GM10248 (cell line): Measurements from ENCODE around the gene COL11A2.

Experiments
- CTCF ChIA-PET: fragments of 300-600 bp; sonication (Branson Sonifier 250); formaldehyde crosslinking; extraction: SDS; loops from one replicate; lab custom pipeline; 2021; ENCODE audit warnings: antibody characterized with exemption; lab: Yijun Ruan, JAX
- POLR2A ChIA-PET: fragments of 350-650 bp; sonication (Branson Sonifier 250); formaldehyde crosslinking; extraction: SDS; loops from one replicate; lab custom pipeline; 2020; ENCODE audit warnings: antibody characterized with exemption; lab: Yijun Ruan, JAX
- DNase-seq: peaks from one replicate; pipeline ENCODE4 v3.0.0; 2012; ENCODE audit errors: extremely low spot score
- CTCF ChIP-seq: IDR thresholded peaks from 2 replicates; pipeline ENCODE4 v1.5.1; 2012; ENCODE audit warnings: mild to moderate bottlenecking, low read depth; ENCODE audit errors: extremely low read depth, missing control alignments, control extremely low read depth

COL11A2 gene

DNA sequence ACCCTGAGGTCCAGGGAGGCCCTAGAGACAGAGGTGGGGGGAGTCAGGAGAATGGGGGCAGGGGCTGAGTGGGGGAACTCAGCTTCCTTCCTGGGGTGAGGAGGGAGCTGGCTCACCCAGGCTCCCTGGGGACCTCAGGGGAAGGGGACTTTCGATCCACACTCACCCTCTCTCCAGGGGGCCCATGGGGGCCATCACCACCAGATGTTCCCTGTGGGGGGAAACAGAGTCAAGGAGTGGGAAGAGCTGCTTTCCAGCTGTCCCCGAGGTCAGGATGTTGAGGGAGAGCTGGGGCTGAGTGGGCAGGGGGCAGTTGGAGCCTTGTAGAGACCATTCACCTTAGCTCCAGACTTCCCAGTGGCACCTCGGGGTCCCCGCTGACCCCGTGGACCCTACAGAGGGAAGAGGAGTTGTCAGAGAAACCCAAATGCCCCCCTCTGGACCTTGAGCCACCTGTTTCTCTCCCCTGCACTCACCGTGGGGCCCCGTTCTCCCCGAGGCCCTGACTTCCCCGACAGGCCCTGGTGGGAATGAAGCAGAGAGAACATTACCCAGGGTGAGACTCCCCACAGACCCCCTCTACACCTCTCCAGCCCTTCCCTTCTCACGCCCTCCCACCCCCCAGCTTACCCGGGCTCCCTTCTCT lies 18.6 kb downstream of the COL11A2 start:
- POLR2A ChIA-PET: no interaction called here
- no peak for TF ChIP-seq CTCF
- CTCF ChIA-PET: interaction anchor here (0.8 to 3.2 kb wide), 23 partner anchors 9 to 189 kb away, joined by 3 to 19 read pairs (median 4); partner anchors contain the start of gene HLA-DPA1
- no peak for DNase-seq

- ChIA-PET POLR2A (no interaction called here), CTCF (interaction anchor here (0.8 to 3.2 kb wide), 39 partner anchors 8 to 287 kb away, joined by 3 to 19 read pairs (median 4); partner anchors contain the start of gene HLA-DPA1)
- DNase-seq: peak; percentile 73
- peak; percentile 64 for TF ChIP-seq CTCF
These were observed 19.4 kb downstream of the COL11A2 start for GRCh38 chr6:33172688-33173534.

DNA sequence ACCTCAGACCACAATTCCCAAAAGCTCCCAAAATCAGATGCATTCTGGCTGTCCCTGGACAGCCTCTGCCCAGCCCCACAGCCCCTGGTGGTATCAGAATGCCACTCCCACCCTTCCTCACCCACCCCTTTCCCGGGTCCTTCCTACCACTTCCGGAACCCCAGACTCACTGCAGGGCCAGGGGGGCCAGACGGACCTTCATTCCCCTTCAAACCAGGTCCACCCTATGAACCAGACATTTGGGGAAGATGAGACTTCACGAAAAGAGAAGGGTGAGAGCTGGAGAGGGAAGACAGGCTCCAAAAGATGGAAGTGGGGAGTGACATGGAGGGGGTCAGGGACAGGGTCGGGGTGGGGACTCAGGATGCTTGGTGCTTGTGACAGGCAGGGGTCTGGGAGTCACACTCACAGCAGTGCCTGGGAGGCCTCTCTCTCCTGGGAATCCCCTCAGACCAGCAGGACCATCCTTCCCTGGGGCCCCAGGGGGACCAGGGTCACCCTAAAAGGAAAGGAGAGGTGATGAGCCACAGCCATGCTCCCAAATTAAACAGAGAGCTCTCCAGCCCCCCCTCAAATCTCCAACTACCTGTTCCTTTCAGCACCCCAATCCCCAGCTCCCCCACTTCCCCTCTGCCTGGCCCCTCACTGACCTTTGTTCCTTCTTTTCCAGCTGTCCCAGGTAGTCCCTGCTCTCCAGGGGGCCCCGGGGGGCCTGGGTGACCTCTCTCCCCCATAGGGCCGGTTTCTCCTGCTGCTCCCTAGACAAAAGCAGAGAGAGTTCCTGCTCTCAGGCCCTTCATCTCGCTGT lies 20.2 kb downstream of the COL11A2 start:
- ChIA-PET CTCF (interaction anchor here (0.8 to 3.2 kb wide), 26 partner anchors 8 to 286 kb away, joined by 3 to 19 read pairs (median 4); no protein-coding TSS in a partner anchor), POLR2A (no interaction called here)
- no peak for DNase-seq
- no peak for TF ChIP-seq CTCF

GRCh38 chr6:33171016-33171879 lies 21.0 kb downstream of the COL11A2 start:
- TF ChIP-seq CTCF: no peak
- no peak for DNase-seq
- POLR2A ChIA-PET: no interaction called here
- CTCF ChIA-PET: interaction anchor here (0.8 to 3.2 kb wide), 12 partner anchors 10 to 285 kb away, joined by 3 to 19 read pairs (median 4); no protein-coding TSS in a partner anchor

DNA sequence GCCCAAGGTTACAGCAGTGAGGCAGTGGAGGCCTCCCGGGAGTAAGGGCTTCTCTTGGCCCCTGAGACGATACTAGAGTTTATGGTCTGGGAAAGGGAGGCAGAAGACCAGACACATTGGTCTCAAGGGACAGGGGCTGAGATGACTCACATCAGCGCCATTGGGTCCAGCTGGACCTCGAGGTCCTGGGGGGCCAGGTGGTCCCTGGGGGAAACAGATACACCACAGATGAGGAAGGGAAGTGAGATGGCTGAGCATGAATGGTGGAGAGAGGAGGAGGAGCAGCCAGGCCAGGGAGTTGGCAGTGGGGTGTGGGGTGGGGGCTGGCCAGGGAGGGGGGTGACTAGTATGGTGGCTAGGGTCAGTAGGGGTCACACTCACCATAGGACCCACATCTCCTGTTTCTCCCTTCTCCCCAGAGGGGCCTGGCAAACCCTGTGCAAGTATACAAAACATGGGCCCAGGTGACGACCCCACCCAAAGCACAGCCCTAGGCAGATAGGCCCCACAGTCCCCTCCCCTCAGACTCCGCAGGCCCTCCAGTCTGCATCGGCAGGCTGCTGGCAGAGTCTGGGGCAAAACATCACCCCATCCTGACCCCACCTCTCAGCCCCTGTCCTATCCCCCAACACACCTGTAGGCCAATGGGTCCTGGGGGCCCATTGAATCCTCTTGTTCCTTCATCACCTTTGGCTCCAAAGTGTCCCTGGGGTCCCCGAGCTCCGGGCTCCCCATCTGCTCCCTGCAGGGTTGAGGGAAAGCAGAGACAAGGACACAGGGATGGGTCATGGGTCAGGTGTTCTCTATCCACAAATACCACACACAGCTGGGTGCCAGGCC lies 21.9 kb downstream of the COL11A2 start:
- CTCF ChIA-PET: interaction anchor here (1.2 to 2.6 kb wide), 2 partner anchors 9 to 78 kb away, joined by 3 to 8 read pairs; no protein-coding TSS in a partner anchor
- no peak for TF ChIP-seq CTCF
- DNase-seq: no peak
- POLR2A ChIA-PET: no interaction called here
